Erythroblast (primary cell): ENCODE results near the gene CASZ1.

Experiments used
- GATA1 ChIP-seq: IDR thresholded peaks from 2 replicates; pipeline ENCODE4 v1.6.1; 2011; ENCODE audit warnings: low read depth, mild to moderate bottlenecking, control low read depth, low read length, moderate library complexity
- POLR2A ChIP-seq: IDR thresholded peaks from 2 replicates; pipeline ENCODE4 v1.6.1; 2011; ENCODE audit warnings: mild to moderate bottlenecking, low read length

DNA sequence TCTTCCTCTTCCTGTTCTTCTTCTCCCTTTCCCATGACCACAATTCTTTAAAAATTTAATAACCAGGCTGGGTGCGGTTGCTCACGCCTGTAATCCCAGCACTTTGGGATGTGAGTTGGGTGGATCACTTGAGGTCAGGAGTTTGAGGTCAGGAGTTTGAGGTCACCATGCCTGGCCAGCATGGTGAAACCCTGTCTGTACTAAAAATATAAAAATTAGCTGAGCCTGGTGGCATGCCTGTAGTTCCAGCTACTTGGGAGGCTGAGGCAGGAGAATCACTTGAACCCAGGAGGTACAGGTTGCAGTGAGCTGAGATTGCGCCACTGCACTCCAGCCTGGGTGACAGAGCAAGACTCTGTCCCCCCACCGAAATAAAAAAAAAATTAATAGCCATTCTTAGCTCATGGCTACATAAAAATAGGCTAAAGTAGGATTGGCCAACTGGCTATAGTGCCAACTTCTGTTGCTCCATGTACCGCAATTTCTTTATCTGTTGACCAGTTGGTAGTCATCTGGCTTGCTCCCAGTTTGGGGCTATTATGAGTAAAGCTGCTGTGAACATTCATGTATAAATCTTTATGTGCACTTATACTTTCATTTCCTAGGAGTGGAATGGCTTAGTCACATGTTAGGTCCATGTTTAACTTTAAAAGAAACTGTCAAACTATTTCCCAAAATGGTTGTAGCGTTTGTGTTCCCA lies 185.4 kb downstream of the CASZ1 start:
- TF ChIP-seq POLR2A (no peak), GATA1 (no peak)
